Mucosa of stomach (tissue), 1 donor: ENCODE results near the gene ZIC1.

ENCODE experiments used
- H3K27me3 ChIP-seq: one replicate; pipeline ENCODE4 v1.7.0; 2013; ENCODE audit warnings: mild to moderate bottlenecking, low read length; ENCODE audit not compliant: control insufficient read depth, insufficient read depth
- H3K36me3 ChIP-seq: one replicate; pipeline ENCODE4 v1.7.0; 2013; ENCODE audit warnings: low read length; ENCODE audit not compliant: control insufficient read depth, insufficient read depth
- H3K4me1 ChIP-seq: one replicate; pipeline ENCODE4 v1.7.0; 2013; ENCODE audit warnings: mild to moderate bottlenecking, low read length; ENCODE audit not compliant: control insufficient read depth, insufficient read depth
- H3K4me3 ChIP-seq: one replicate; pipeline ENCODE4 v1.7.0; 2013; ENCODE audit warnings: low read length
- H3K9ac ChIP-seq: one replicate; pipeline ENCODE4 v1.7.0; 2013; ENCODE audit warnings: mild to moderate bottlenecking, low read length, moderate library complexity
- H3K9me3 ChIP-seq: one replicate; pipeline ENCODE4 v1.7.0; 2013; ENCODE audit warnings: mild to moderate bottlenecking, low read length, moderate library complexity; ENCODE audit not compliant: control insufficient read depth
- donor health status: Pancreatic carcinoma.

ZIC1 gene

DNA sequence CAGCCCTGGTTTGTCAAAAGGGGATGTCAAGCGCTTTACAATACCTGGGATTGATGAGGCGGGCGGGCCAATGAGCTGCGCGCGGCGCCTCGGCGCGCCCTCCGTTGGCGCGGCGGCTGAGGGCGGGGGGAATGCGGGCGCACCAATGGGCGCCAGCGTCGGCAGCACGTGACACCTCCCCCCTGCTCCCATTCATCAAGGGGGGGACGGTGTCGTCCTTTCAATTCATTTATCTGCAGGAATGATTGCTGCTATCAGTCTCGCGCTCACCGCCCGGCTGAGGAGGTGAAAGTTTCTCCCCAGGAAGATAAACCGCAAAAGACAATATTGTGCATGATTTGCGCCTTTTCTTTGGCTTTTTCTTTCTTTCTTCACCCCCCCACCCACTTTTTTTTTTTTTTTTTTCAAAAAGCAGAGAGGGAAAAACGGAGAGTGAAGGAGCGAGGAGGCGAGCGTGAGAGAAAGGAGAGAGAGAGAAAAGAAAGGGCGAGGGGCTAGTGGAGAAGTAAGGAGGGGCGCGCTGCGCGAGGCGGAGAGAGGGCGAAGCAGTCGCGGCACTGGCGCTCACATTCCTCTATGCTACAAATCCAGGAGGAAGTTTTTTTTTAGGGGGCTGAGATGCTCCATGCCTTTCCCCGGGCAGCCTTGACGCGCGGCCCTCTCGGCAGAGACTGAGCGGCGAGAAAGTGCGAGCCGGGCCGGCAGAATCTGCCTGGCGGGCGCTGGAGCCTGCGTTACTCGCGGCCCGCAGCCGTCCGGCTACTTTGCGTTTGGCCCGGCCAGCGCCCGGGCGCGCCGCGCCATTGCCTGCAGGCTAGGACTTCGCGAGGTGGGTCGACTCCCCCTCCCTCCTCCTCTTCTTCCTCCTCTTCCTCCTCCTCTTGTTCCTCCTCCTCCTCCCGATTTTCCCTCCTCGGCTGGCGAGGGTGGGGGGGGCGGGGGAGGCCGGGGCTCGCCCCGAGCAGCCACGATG, at the start of gene ZIC1:
ZIC1 (plus strand) TSS at position 223 of the 973 bp plus-strand sequence; CDS start at position 971, 748 bp downstream.
- peaks cover 21% of the 10 kb centered on the region for H3K4me1 ChIP-seq
- no peaks in the 10 kb centered on the region for H3K36me3 ChIP-seq
- H3K27me3 ChIP-seq = peaks cover 99% of the 10 kb centered on the region
- H3K9ac ChIP-seq = no peak within 1 kb of the TSS
- peaks cover 6% of the 10 kb centered on the region for H3K9me3 ChIP-seq
- no peak within 1 kb of the TSS for H3K4me3 ChIP-seq

DNA sequence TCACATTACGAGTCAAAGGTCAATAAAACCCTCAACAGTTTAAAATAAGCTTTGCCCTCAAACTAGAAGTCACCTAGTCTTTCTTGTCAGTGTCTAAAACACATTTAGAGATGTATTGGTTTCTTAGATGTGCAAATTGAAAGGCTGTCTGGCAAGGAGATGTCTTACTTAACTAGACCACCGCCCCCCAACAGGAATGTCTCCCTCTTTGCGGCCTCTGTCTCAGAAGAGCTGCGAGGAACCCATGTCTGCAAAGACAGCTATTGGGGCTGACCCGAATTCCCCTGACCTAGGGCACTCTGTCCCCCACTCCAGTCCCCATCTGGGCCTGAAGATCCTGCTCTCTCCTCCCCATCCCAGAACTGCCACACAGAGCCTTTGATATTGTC, 49.1 kb upstream of the ZIC1 start:
- Histone ChIP-seq H3K9ac (no peak overlapping the region), H3K4me1 (no peaks in the 10 kb centered on the region), H3K9me3 (no peaks in the 10 kb centered on the region), H3K36me3 (no peaks in the 10 kb centered on the region), H3K27me3 (peaks cover 71% of the 10 kb centered on the region), H3K4me3 (no peak overlapping the region)

- no peak overlapping the region for H3K4me3 ChIP-seq
Observed at GRCh38 chr3:147360646-147361453, 48.3 kb upstream of the ZIC1 start.

DNA sequence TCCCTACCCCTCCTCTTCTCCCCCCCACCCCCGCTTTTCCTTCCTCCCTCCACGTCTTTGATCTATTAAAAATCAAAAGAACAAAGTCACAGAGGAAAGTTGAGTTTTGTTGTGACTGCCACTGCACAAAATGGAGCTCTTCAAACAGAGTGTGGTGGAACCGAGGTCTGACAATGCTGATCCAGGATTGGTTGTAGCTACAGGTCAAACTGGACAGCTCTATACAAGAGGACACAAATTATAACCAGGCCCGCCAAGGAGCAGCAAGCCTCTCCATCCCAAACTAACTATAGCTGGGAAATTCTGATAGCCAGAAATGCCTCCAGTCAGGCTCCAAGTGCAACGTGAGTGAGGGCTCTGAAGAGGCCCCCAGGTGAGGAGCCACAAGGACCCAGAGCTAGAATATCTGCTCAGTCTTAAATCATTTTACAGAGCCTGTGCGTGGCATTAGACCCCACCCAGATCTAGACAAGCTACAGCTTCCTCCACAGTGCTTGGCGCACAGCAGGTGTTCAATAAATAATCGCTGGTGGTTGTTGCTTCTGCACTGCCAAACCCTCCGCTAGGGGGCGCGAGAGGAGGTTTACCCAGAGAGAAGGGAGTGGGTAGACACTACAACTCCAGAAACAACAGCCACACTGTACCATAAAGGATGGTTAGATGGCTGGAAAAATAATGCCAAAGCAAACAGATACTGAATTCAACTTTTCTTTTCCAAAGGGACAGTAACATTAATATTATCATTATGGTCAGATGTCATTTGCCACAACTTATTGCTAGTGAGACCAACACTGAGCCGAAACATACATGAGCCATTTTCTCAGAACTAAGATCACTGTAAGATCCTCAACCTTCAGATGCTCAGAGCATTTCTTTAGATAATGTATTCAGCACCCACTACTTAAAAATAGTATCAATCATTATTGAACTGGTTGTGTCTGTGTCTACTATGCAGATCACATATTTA, 47.4 kb upstream of the ZIC1 start:
- Histone ChIP-seq H3K9ac (no peak overlapping the region), H3K4me1 (no peaks in the 10 kb centered on the region), H3K4me3 (no peak overlapping the region), H3K9me3 (no peaks in the 10 kb centered on the region), H3K27me3 (peaks cover 65% of the 10 kb centered on the region), H3K36me3 (no peaks in the 10 kb centered on the region)

More at GRCh38 chr3:147360646-147361453, 48.3 kb upstream of the ZIC1 start:
- H3K27me3 ChIP-seq = peaks cover 73% of the 10 kb centered on the region
- H3K9ac ChIP-seq = no peak overlapping the region
- H3K36me3 ChIP-seq = no peaks in the 10 kb centered on the region
- H3K4me1 ChIP-seq = no peaks in the 10 kb centered on the region
- no peaks in the 10 kb centered on the region for H3K9me3 ChIP-seq

- no peak overlapping the region for H3K4me3 ChIP-seq
- no peaks in the 10 kb centered on the region for H3K4me1 ChIP-seq
- H3K9me3 ChIP-seq = no peaks in the 10 kb centered on the region
- no peaks in the 10 kb centered on the region for H3K36me3 ChIP-seq
- H3K9ac ChIP-seq = no peak overlapping the region
- H3K27me3 ChIP-seq = peaks cover 57% of the 10 kb centered on the region
Observed at GRCh38 chr3:147364771-147365170, 44.4 kb upstream of the ZIC1 start.

- H3K4me1 ChIP-seq = no peaks in the 10 kb centered on the region
- H3K9me3 ChIP-seq = no peaks in the 10 kb centered on the region
- H3K27me3 ChIP-seq = peaks cover 56% of the 10 kb centered on the region
- H3K36me3 ChIP-seq = no peaks in the 10 kb centered on the region
- H3K9ac ChIP-seq = no peak overlapping the region
- no peak overlapping the region for H3K4me3 ChIP-seq
Observed at GRCh38 chr3:147365196-147366115, 43.7 kb upstream of the ZIC1 start.

DNA sequence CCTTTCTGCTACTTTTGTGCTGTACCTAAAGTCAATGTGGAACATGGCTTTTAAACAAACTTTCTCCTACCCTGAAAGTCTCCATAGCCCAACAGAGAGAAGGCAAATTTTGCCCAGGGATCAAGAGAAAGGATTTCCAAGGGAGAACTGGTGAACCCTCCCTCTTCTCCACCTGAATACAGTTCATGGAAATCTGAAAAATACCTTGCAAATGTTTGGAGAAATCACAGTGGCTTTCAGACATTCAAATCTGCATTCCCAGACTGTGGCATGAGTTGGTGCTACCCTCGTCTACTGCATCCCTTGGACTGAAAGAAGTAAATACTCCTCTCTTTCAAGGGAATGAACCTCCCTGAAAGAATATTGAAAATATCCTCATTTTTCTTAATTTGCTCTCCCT, 41.5 kb upstream of the ZIC1 start:
- Histone ChIP-seq H3K36me3 (no peaks in the 10 kb centered on the region), H3K9ac (no peak overlapping the region), H3K4me3 (no peak overlapping the region), H3K27me3 (peaks cover 62% of the 10 kb centered on the region), H3K4me1 (no peaks in the 10 kb centered on the region), H3K9me3 (no peaks in the 10 kb centered on the region)

GRCh38 chr3:147368151-147368550, 41.0 kb upstream of the ZIC1 start:
- no peak overlapping the region for H3K4me3 ChIP-seq
- no peaks in the 10 kb centered on the region for H3K36me3 ChIP-seq
- H3K9ac ChIP-seq = no peak overlapping the region
- no peaks in the 10 kb centered on the region for H3K9me3 ChIP-seq
- H3K27me3 ChIP-seq = peaks cover 67% of the 10 kb centered on the region
- H3K4me1 ChIP-seq = no peaks in the 10 kb centered on the region

DNA sequence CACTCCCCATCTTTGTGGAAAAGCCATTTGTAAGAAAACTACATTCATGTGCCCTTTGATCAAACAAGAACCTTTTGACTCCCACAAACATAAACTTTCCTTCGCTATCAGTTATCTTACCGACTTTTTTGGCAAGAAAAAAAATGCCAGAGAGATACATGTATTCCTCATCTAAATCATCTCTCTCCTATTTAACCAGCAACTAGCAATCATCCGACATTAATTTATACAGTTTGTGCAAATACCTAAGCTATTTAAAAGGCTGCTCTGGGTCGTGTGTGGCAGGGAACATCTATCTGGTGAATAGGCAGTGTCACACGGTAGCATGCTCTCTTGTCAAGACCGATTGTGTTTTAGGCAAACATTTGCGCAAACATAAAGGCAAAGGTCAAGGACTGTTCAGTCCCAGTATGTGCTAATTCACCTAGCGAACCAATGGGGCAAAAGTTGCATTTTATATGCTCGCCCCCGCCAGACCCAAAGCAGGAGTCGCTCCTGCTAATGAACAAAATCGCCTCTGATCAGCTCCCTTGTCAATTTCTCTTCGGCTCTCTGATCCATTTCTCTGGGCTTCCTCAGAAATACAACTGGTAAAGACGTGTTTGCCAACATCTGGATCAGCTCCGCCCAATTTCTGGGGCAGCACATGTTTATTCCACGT, 40.5 kb upstream of the ZIC1 start:
- no peaks in the 10 kb centered on the region for H3K36me3 ChIP-seq
- peaks cover 73% of the 10 kb centered on the region for H3K27me3 ChIP-seq
- no peaks in the 10 kb centered on the region for H3K9me3 ChIP-seq
- H3K9ac ChIP-seq = no peak overlapping the region
- H3K4me3 ChIP-seq = no peak overlapping the region
- H3K4me1 ChIP-seq = no peaks in the 10 kb centered on the region

DNA sequence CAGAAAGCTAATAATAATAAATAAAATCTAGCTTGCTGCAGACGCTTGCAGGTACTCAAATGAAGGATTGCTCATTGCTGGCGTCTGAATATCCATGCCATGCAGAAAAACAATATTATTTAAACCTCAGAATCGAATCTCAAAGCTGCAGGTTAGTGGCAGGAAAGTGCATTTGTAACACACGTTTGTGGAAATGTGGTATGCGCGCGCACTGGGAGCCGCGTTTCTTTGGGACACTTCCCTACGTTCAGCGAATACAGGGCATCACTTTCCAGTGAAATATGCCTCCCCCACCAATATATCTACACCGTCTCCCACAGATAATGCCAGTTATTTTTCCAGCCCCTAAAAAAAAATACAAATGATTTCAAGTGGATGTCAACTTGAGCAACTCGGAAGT, 39.9 kb upstream of the ZIC1 start:
- H3K4me3 ChIP-seq = no peak overlapping the region
- no peak overlapping the region for H3K9ac ChIP-seq
- no peaks in the 10 kb centered on the region for H3K4me1 ChIP-seq
- H3K36me3 ChIP-seq = no peaks in the 10 kb centered on the region
- H3K27me3 ChIP-seq = peaks cover 77% of the 10 kb centered on the region
- H3K9me3 ChIP-seq = no peaks in the 10 kb centered on the region
